D721Med (cell line): Measurements from ENCODE around the gene GTF2E1.

ENCODE experiments used
- DNase-seq: peaks from one replicate; pipeline ENCODE4 v3.0.0; 2011; ENCODE audit warnings: low spot score; ENCODE audit not compliant: insufficient read length
- FAIRE-seq: peaks from 2 replicates; lab custom pipeline; 2011; peaks lifted over from hg19 to GRCh38; lab: Jason Lieb, UNC
- CTCF ChIP-seq: IDR thresholded peaks from 2 replicates; pipeline ENCODE4 v1.5.1; 2012; ENCODE audit warnings: mild to moderate bottlenecking, control low read depth; ENCODE audit not compliant: insufficient read depth; ENCODE audit errors: missing control alignments

GTF2E1 gene

GRCh38 chr3:120742198-120742848 is at the start of gene GTF2E1, which contains the start of gene RABL3:
Gene GTF2E1, plus strand, starts transcription at chr3:120742744. Its CDS starts 7,809 bp downstream, at chr3:120750553.
Gene RABL3, minus strand, starts transcription at chr3:120742516. Its CDS starts 9 bp downstream, at chr3:120742507.
- no peak for TF ChIP-seq CTCF
- DNase-seq = peak; percentile 86
- FAIRE-seq = peak; percentile 92

- no peak for DNase-seq
- FAIRE-seq = peak; percentile 21
- no peak for TF ChIP-seq CTCF
These were observed 48.9 kb upstream of the GTF2E1 start for GRCh38 chr3:120693439-120694171.

- no peak for TF ChIP-seq CTCF
- FAIRE-seq (peak; percentile 81), DNase-seq (no peak)
These were observed 43.2 kb upstream of the GTF2E1 start for GRCh38 chr3:120699333-120699732.

GRCh38 chr3:120705884-120706582 is 36.5 kb upstream of the GTF2E1 start:
- no peak for TF ChIP-seq CTCF
- DNase-seq (no peak), FAIRE-seq (no peak)

GRCh38 chr3:120706950-120707349 is 35.6 kb upstream of the GTF2E1 start:
- FAIRE-seq (peak; percentile 21), DNase-seq (no peak)
- TF ChIP-seq CTCF = no peak

- FAIRE-seq = peak; percentile 56
- no peak for DNase-seq
- TF ChIP-seq CTCF = no peak
These were observed 34.1 kb upstream of the GTF2E1 start for GRCh38 chr3:120708408-120708807.

GRCh38 chr3:120710369-120710768 is 32.2 kb upstream of the GTF2E1 start:
- TF ChIP-seq CTCF = no peak
- peak; percentile 99 for FAIRE-seq
- DNase-seq = no peak
